ENCODE data around the gene SERPINI1.

SERPINI1 gene

DNA sequence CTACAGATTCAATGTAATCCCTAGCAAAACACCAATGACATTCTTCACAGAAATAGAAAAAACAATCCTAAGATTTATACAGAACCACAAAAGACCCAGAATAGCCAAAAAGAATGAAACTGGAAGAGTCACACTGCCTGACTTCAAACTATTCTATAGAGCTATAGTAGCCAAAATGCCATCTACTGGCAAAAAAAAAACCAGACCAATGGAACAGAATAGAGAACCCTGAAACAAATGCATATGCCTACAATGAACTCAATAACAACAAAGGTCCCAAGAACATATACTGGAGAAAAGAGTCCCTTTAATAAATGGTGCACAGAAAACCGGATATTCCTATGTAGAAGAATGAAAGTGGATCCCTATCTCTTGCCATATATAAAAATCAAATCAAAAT, 20.6 kb upstream of the SERPINI1 start:
- Histone ChIP-seq H3K27me3 (replicated peaks; ENCODE audit: control insufficient read depth, insufficient read depth, low read length, poor library complexity, severe bottlenecking) (no peaks in the 10 kb centered on the region), H3K4me3 (ENCODE audit: insufficient read depth, low read depth, low read length, poor library complexity, severe bottlenecking) (no peak overlapping the region), H3K27ac (ENCODE audit: insufficient read depth, low read length, poor library complexity, severe bottlenecking) (no peak overlapping the region), H3K4me1 (ENCODE audit: control insufficient read depth, insufficient read depth, low read length, poor library complexity, severe bottlenecking) (no peaks in the 10 kb centered on the region), H3K36me3 (ENCODE audit: control insufficient read depth, insufficient read depth, low read length) (peaks cover 33% of the 10 kb centered on the region), H3K9me3 (ENCODE audit: control insufficient read depth, low read length) (no peaks in the 10 kb centered on the region)
- DNase-seq = no peak

DNA sequence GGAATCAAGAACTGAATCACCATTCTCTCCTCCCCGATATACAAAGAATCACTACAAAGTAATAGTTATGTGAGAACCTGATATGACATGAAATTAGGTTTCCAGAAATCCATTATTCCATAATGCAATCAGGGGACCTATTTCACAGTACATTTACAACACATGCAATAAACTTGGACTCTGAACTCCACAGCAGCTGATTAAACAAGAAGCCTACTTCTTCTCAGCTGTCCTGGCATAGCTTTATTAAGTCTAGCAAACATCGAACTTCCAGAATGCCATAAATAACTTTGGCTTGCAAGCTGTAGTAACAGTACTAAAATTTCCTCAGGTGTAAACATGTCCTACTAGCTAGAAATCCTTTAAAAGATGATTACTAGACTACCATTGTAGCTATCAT, 18.6 kb upstream of the SERPINI1 start:
- Histone ChIP-seq H3K27ac (ENCODE audit: insufficient read depth, low read length, poor library complexity, severe bottlenecking) (no peak overlapping the region), H3K36me3 (ENCODE audit: control insufficient read depth, insufficient read depth, low read length) (peaks cover 23% of the 10 kb centered on the region), H3K27me3 (replicated peaks; ENCODE audit: control insufficient read depth, insufficient read depth, low read length, poor library complexity, severe bottlenecking) (no peaks in the 10 kb centered on the region), H3K4me1 (ENCODE audit: control insufficient read depth, insufficient read depth, low read length, poor library complexity, severe bottlenecking) (no peaks in the 10 kb centered on the region), H3K9me3 (ENCODE audit: control insufficient read depth, low read length) (no peaks in the 10 kb centered on the region), H3K4me3 (ENCODE audit: insufficient read depth, low read depth, low read length, poor library complexity, severe bottlenecking) (no peak overlapping the region)
- DNase-seq = no peak

DNA sequence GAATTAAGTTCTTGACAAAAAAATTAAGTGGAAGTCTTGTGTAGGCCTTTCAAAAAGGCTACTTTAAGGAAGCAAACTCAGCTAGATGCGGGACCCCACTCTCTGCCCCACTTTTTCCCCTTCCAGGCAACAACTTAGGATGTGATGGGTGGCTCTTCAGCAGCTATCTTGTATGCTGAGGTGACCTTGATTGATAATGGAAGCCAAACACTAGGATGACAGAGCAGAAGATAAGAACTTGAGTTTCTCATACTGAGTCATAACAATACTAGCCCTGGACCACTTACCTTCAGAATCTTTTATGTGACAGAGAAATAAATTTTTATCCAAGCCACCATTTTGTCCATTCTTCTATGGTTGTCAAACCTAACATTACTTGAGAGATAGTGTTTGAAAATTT, 16.9 kb upstream of the SERPINI1 start:
- Histone ChIP-seq H3K27ac (ENCODE audit: insufficient read depth, low read length, poor library complexity, severe bottlenecking) (no peak overlapping the region), H3K27me3 (replicated peaks; ENCODE audit: control insufficient read depth, insufficient read depth, low read length, poor library complexity, severe bottlenecking) (no peaks in the 10 kb centered on the region), H3K36me3 (ENCODE audit: control insufficient read depth, insufficient read depth, low read length) (peaks cover 26% of the 10 kb centered on the region), H3K4me1 (ENCODE audit: control insufficient read depth, insufficient read depth, low read length, poor library complexity, severe bottlenecking) (no peaks in the 10 kb centered on the region), H3K9me3 (ENCODE audit: control insufficient read depth, low read length) (no peaks in the 10 kb centered on the region), H3K4me3 (ENCODE audit: insufficient read depth, low read depth, low read length, poor library complexity, severe bottlenecking) (no peak overlapping the region)
- DNase-seq = no peak

- Histone ChIP-seq H3K27me3 (replicated peaks; ENCODE audit: control insufficient read depth, insufficient read depth, low read length, poor library complexity, severe bottlenecking) (no peaks in the 10 kb centered on the region), H3K27ac (ENCODE audit: insufficient read depth, low read length, poor library complexity, severe bottlenecking) (no peak overlapping the region), H3K36me3 (ENCODE audit: control insufficient read depth, insufficient read depth, low read length) (peaks cover 22% of the 10 kb centered on the region), H3K9me3 (ENCODE audit: control insufficient read depth, low read length) (no peaks in the 10 kb centered on the region), H3K4me3 (ENCODE audit: insufficient read depth, low read depth, low read length, poor library complexity, severe bottlenecking) (no peak overlapping the region), H3K4me1 (ENCODE audit: control insufficient read depth, insufficient read depth, low read length, poor library complexity, severe bottlenecking) (peaks cover 7% of the 10 kb centered on the region)
- DNase-seq = no peak
Observed at GRCh38 chr3:167723025-167723512, 12.5 kb upstream of the SERPINI1 start.

- no peak overlapping the region for H3K4me3 ChIP-seq (ENCODE audit: insufficient read depth, low read depth, low read length, poor library complexity, severe bottlenecking)
Observed at GRCh38 chr3:167723872-167724271, 11.6 kb upstream of the SERPINI1 start.

GRCh38 chr3:167728176-167728575, 7.3 kb upstream of the SERPINI1 start:
- Histone ChIP-seq H3K27ac (ENCODE audit: insufficient read depth, low read length, poor library complexity, severe bottlenecking) (no peak overlapping the region), H3K36me3 (ENCODE audit: control insufficient read depth, insufficient read depth, low read length) (peaks cover 2% of the 10 kb centered on the region), H3K27me3 (replicated peaks; ENCODE audit: control insufficient read depth, insufficient read depth, low read length, poor library complexity, severe bottlenecking) (no peaks in the 10 kb centered on the region), H3K9me3 (ENCODE audit: control insufficient read depth, low read length) (no peaks in the 10 kb centered on the region), H3K4me3 (ENCODE audit: insufficient read depth, low read depth, low read length, poor library complexity, severe bottlenecking) (no peak overlapping the region), H3K4me1 (ENCODE audit: control insufficient read depth, insufficient read depth, low read length, poor library complexity, severe bottlenecking) (peaks cover 7% of the 10 kb centered on the region)
- DNase-seq = no peak

More at GRCh38 chr3:167723872-167724271, 11.6 kb upstream of the SERPINI1 start:
- no peaks in the 10 kb centered on the region for H3K27me3 ChIP-seq (replicated peaks; ENCODE audit: control insufficient read depth, insufficient read depth, low read length, poor library complexity, severe bottlenecking)
- H3K27ac ChIP-seq (ENCODE audit: insufficient read depth, low read length, poor library complexity, severe bottlenecking) = no peak overlapping the region
- H3K9me3 ChIP-seq (ENCODE audit: control insufficient read depth, low read length) = no peaks in the 10 kb centered on the region
- peaks cover 7% of the 10 kb centered on the region for H3K4me1 ChIP-seq (ENCODE audit: control insufficient read depth, insufficient read depth, low read length, poor library complexity, severe bottlenecking)
- no peak for DNase-seq
- peaks cover 14% of the 10 kb centered on the region for H3K36me3 ChIP-seq (ENCODE audit: control insufficient read depth, insufficient read depth, low read length)

DNA sequence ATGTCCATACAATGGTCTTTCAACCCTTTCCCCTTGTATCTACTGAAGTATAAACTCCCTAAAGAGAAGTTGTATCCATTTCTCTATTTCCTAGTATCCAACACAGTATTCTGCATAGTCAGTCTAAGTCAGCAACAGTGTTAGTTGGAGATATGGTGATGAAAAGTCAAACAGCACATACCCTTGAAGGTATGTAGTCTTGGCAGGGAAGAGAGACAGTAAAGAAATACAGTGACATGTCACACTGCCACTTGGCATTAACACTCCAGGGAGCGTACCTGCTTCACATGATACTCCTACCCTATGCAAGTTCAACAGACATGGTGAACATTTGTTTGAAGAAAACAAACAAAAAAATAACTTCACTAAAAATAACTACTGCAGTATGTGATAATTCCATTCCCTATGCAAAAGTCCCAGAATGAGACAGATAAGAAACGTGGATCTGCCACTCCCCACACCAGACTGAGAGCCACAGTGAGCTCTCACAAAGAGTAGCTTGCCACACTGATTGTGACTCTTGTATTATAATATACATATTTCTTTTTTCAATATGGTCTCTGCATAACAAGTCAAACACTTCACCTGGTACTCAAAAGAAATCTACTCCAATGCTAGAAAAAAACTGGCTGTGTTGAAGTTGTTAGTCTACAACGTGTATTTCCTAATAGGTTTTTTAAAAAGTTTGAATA, 6.7 kb upstream of the SERPINI1 start:
- no peaks in the 10 kb centered on the region for H3K36me3 ChIP-seq (ENCODE audit: control insufficient read depth, insufficient read depth, low read length)
- no peak overlapping the region for H3K4me3 ChIP-seq (ENCODE audit: insufficient read depth, low read depth, low read length, poor library complexity, severe bottlenecking)
- DNase-seq = no peak
- no peaks in the 10 kb centered on the region for H3K27me3 ChIP-seq (replicated peaks; ENCODE audit: control insufficient read depth, insufficient read depth, low read length, poor library complexity, severe bottlenecking)
- no peak overlapping the region for H3K27ac ChIP-seq (ENCODE audit: insufficient read depth, low read length, poor library complexity, severe bottlenecking)
- peaks cover 7% of the 10 kb centered on the region for H3K4me1 ChIP-seq (ENCODE audit: control insufficient read depth, insufficient read depth, low read length, poor library complexity, severe bottlenecking)
- no peaks in the 10 kb centered on the region for H3K9me3 ChIP-seq (ENCODE audit: control insufficient read depth, low read length)

- DNase-seq = no peak
- peaks cover 7% of the 10 kb centered on the region for H3K4me1 ChIP-seq (ENCODE audit: control insufficient read depth, insufficient read depth, low read length, poor library complexity, severe bottlenecking)
- no peak overlapping the region for H3K27ac ChIP-seq (ENCODE audit: insufficient read depth, low read length, poor library complexity, severe bottlenecking)
- H3K4me3 ChIP-seq (ENCODE audit: insufficient read depth, low read depth, low read length, poor library complexity, severe bottlenecking) = no peak overlapping the region
- no peaks in the 10 kb centered on the region for H3K27me3 ChIP-seq (replicated peaks; ENCODE audit: control insufficient read depth, insufficient read depth, low read length, poor library complexity, severe bottlenecking)
- H3K9me3 ChIP-seq (ENCODE audit: control insufficient read depth, low read length) = no peaks in the 10 kb centered on the region
- H3K36me3 ChIP-seq (ENCODE audit: control insufficient read depth, insufficient read depth, low read length) = no peaks in the 10 kb centered on the region
Observed at GRCh38 chr3:167729591-167729990, 5.9 kb upstream of the SERPINI1 start.

GRCh38 chr3:167731393-167731792, 4.1 kb upstream of the SERPINI1 start:
- Histone ChIP-seq H3K4me3 (ENCODE audit: insufficient read depth, low read depth, low read length, poor library complexity, severe bottlenecking) (no peak overlapping the region), H3K36me3 (ENCODE audit: control insufficient read depth, insufficient read depth, low read length) (no peaks in the 10 kb centered on the region), H3K27me3 (replicated peaks; ENCODE audit: control insufficient read depth, insufficient read depth, low read length, poor library complexity, severe bottlenecking) (no peaks in the 10 kb centered on the region), H3K27ac (ENCODE audit: insufficient read depth, low read length, poor library complexity, severe bottlenecking) (no peak overlapping the region), H3K4me1 (ENCODE audit: control insufficient read depth, insufficient read depth, low read length, poor library complexity, severe bottlenecking) (peaks cover 4% of the 10 kb centered on the region), H3K9me3 (ENCODE audit: control insufficient read depth, low read length) (no peaks in the 10 kb centered on the region)
- no peak for DNase-seq

GRCh38 chr3:167732313-167733065, 3.0 kb upstream of the SERPINI1 start:
- no peaks in the 10 kb centered on the region for H3K9me3 ChIP-seq (ENCODE audit: control insufficient read depth, low read length)
- peaks cover 5% of the 10 kb centered on the region for H3K4me1 ChIP-seq (ENCODE audit: control insufficient read depth, insufficient read depth, low read length, poor library complexity, severe bottlenecking)
- H3K4me3 ChIP-seq (ENCODE audit: insufficient read depth, low read depth, low read length, poor library complexity, severe bottlenecking) = no peak overlapping the region
- no peaks in the 10 kb centered on the region for H3K27me3 ChIP-seq (replicated peaks; ENCODE audit: control insufficient read depth, insufficient read depth, low read length, poor library complexity, severe bottlenecking)
- H3K36me3 ChIP-seq (ENCODE audit: control insufficient read depth, insufficient read depth, low read length) = no peaks in the 10 kb centered on the region
- no peak for DNase-seq
- no peak overlapping the region for H3K27ac ChIP-seq (ENCODE audit: insufficient read depth, low read length, poor library complexity, severe bottlenecking)
